HFF-Myc (cell line): ENCODE measurements around the gene KERA.

Experiments
- DNase-seq: peaks from one replicate; pipeline ENCODE4 v3.0.0-alpha.2; 2011; ENCODE audit warnings: low read depth; ENCODE audit errors: extremely low read depth
- H3K4me3 ChIP-seq: replicated peaks from 2 replicates; pipeline ENCODE4 v1.5.1; 2011; ENCODE audit warnings: low read depth, mild to moderate bottlenecking, control low read depth, low read length
- CTCF ChIP-seq: IDR thresholded peaks from 2 replicates; pipeline ENCODE4 v1.5.1; 2012; ENCODE audit warnings: mild to moderate bottlenecking, low read depth, low read length, control low read depth; ENCODE audit errors: missing control alignments

Gene KERA

GRCh38 chr12:91074154-91074709, 16.4 kb upstream of the KERA start:
- H3K4me3 ChIP-seq: no peak overlapping the region
- TF ChIP-seq CTCF: no peak
- DNase-seq: no peak

GRCh38 chr12:91073426-91073825, 15.6 kb upstream of the KERA start:
- no peak overlapping the region for H3K4me3 ChIP-seq
- DNase-seq: no peak
- no peak for TF ChIP-seq CTCF

- TF ChIP-seq CTCF: no peak
- DNase-seq: no peak
- H3K4me3 ChIP-seq: no peak overlapping the region
Measured at GRCh38 chr12:91072931-91073330, 15.1 kb upstream of the KERA start.

GRCh38 chr12:91070936-91071335, 13.1 kb upstream of the KERA start:
- TF ChIP-seq CTCF: no peak
- DNase-seq: no peak
- H3K4me3 ChIP-seq: no peak overlapping the region

- no peak for TF ChIP-seq CTCF
- H3K4me3 ChIP-seq: no peak overlapping the region
- DNase-seq: no peak
Measured at GRCh38 chr12:91065396-91065795, 7.6 kb upstream of the KERA start.

- TF ChIP-seq CTCF: no peak
- H3K4me3 ChIP-seq: no peak overlapping the region
- no peak for DNase-seq
Measured at GRCh38 chr12:91064640-91065039, 6.8 kb upstream of the KERA start.

- DNase-seq: no peak
- TF ChIP-seq CTCF: no peak
- H3K4me3 ChIP-seq: no peak overlapping the region
Measured at GRCh38 chr12:91061091-91061490, 3.3 kb upstream of the KERA start.
